ENCODE results near the gene MFSD12.

MFSD12 gene

DNA sequence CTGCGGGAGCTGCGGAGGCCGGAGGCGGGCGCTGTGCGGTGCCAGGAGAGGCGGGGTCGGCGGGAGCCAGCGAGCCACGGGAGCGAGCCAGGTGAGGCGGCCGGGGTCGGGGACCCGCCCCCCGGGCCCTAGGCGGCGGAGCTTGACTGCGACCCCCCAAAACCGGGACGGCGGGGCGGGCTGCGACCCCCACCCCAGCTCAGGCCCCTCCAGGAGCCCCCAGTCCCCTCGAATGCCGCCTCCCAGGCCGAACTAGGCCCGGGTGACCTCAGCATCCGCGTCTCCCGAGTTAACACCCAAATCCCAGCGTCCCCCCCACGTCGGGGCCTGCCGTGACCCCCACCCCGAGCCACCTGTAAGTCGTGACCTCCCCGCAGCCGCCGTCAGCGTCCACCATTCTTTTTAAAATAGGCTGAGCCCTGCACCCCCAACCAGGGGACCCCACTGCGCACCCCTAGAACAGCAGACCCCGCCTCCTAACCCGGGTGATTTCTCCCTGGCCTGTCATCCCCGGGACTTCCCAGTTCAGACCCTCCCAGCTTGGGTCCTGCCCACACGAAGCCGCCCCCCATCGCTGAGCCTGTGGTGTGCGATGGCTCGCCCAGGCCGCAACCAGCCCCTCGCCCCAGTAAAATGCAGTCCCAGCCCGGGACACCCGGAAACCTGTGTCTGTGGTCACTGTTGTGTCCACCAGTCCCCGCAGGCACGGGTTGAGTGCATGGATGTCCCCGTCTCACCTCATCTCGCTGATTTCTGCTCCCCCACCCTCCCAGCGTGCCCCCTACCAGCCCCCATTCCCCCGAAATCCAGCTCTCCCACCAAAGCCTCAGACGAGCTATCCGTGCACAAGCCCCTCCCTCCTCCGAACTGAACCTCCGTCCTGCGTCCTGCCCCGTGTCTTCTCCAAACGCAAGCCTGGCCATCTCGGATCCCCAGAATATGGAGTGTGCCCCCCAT lies 50.7 kb downstream of the MFSD12 start:
- no peak for FAIRE-seq

- FAIRE-seq = no peak
These were observed 51.6 kb downstream of the MFSD12 start, which contains the start of gene FZR1 for GRCh38 chr19:3505598-3506383. FZR1 (plus strand) TSS chr19:3506311; CDS start chr19:3522990, 16,679 bp downstream.

GRCh38 chr19:3504735-3505134 lies 52.7 kb downstream of the MFSD12 start:
- FAIRE-seq = no peak

DNA sequence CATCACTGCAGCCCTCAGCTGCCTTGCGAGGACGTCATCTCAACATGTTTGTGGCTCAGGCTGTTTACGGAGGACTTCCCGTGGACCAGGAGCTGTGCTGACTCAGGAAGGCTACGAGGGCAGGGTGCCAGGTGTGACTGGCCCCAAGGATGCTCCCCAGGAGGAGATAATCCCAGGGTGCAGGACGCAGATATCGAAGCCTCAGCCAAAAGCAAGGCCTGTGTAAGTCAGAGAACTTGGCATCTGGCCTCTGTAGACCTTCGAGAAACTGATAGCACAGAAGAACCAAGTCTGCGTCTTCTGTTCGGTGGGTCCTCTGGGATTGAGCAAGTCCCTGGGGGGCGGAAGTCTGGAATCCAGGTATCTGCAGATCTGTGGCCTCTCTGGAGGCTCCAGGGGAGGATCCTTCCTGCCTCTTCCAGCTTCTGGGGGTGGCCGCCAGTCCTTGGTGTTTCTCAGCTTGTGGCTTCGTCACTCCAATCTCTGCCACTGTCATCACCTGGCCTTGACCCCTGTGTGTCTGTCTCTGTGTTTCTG lies 54.3 kb downstream of the MFSD12 start:
- no peak for FAIRE-seq

DNA sequence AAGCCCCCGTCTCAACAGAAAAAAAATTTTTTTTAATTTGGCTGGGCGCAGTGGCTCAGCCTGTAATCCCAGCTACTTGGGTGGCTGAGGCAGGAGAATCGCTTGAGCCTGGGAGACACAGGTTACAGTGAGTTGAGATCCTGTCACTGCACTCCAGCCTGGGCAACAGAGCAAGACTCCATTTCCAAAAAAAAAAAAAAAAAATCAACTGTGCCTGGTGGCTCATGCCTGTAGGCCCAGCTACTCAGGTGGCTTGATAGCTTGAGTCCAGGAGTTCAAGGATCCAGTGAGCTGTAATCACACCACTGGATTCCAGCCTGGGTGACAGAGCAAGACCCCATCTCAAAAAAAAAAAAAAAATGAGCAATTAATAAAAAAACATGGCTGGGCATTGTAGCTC lies 55.6 kb downstream of the MFSD12 start:
- FAIRE-seq = no peak

DNA sequence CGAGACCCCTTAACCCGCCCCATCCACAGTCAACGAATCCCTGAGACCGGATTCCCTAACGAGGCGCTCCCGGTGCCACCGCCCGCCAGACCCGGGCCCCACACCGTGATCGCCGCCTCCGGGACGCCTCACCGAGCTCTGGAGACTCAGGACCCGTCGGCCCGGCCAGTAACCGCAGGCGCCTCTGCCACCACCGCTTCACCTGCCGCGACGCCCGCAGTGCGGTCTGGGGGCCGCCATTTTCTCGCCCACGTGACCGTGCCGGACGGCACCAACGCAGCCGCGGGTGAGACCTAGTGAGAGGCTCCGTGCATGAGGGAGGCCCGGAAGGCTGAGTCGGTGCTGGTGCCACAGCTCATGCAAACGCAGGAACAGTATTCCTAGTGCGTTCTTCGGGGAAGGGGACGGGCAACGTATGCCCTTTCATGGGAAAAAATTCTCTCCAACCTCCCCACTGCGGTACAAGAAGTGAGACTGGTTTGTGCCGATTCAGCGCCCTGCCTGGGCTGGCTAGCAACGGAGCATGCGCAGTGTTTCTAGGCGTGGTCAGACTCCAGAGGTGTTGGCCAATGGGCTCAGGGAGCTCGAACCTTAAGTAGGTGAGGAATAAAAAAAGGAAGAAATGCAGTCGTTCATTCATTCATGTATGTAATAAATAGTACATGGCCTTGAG lies 56.8 kb downstream of the MFSD12 start, which contains the start of gene DOHH:
TSS of gene DOHH (minus strand) at position 246 of the 673 bp plus-strand sequence. CDS start 3,860 bp downstream, outside the sequence.
- FAIRE-seq = no peak

GRCh38 chr19:3499738-3500428 lies 57.5 kb downstream of the MFSD12 start:
- FAIRE-seq = no peak

GRCh38 chr19:3497757-3498520 lies 59.4 kb downstream of the MFSD12 start:
- no peak for FAIRE-seq

DNA sequence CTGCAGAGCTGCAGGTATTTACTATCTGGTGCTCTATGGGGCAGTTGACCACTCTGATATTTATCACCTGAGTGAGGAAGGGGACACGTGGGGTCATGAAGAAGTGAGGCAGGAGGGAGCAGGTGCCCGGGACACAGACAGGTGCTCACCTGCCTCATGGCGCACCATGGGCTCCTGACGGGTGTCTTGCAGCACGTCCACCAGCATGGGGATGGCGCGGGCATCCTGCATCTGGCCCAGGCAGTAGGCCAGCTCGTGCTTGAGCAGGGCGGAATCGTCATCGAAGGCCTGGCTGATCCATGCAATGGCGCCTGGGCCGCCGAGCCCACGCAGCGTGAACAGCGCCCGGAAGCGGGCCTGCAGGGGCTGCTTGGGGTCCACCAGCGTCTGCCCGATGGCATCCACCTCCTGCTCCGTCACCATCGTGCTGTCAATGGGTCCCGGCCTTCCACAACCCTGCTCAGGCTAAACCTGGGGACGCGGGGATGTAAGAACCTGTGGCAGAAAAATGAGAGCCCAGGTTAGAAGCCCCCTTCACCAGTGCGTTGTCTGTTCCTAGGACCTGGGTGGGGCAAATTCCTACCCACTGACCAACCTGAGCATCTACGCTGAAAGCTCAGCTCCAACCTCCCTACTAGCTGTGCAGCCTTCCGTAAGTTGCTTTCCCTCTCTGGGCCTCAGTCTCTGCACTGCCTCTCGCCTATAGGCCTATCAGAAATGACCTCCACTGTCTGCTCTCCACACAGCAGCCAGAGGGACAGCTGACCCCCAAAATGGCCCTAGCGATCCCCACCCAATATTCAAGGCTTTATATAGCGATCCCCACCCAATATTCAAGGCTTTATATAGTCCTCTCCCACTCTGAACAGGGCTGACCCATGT lies 60.8 kb downstream of the MFSD12 start:
- FAIRE-seq = no peak

- no peak for FAIRE-seq
These were observed 62.8 kb downstream of the MFSD12 start for GRCh38 chr19:3494559-3494958.

All from colon (tissue), 2 donors.